IgD-negative memory B cell (primary cell): ENCODE results near the gene GJA10. TPM values are rescaled to one million over a fixed set of nuclear protein-coding genes. Genes with fewer than 3 reads are reported as not detected.

Experiments
- H3K27ac Mint-ChIP-seq, 3 donors: one replicate each; pipeline ENCODE4 v1.8.0; 2020 to 2022; ENCODE audit warnings: mild to moderate bottlenecking in 3 of 3, mixed read lengths in 3 of 3, moderate library complexity in 1 of 3
- H3K27me3 Mint-ChIP-seq: one replicate; pipeline ENCODE4 v1.8.0; 2021; ENCODE audit warnings: mixed read lengths
- H3K36me3 Mint-ChIP-seq: one replicate; pipeline ENCODE4 v1.8.0; 2020; ENCODE audit warnings: mild to moderate bottlenecking, mixed read lengths
- H3K4me1 Mint-ChIP-seq, 3 donors: one replicate each; pipeline ENCODE4 v1.8.0; 2020 to 2022; ENCODE audit warnings: mixed read lengths in 3 of 3, mild to moderate bottlenecking in 1 of 3
- H3K4me3 Mint-ChIP-seq, 4 donors: one replicate each; pipeline ENCODE4 v1.8.0; 2020 to 2022; ENCODE audit warnings: mild to moderate bottlenecking in 4 of 4, mixed read lengths in 4 of 4, moderate library complexity in 3 of 4
- H3K9me3 Mint-ChIP-seq, 3 donors: one replicate each; pipeline ENCODE4 v1.8.0; 2020 to 2021; ENCODE audit warnings: mixed read lengths in 3 of 3, mild to moderate bottlenecking in 1 of 3
- polyA plus RNA-seq: library from polyadenylated mRNA; unstranded; fragments of 300-500 nt; fragmentation: Illumina TruSeq; gene quantifications from one replicate; pipeline ENCODE4 v1.2.3, GENCODE V29; 2021

Gene GJA10
- polyA plus RNA-seq, 1 donor from 2014 or later = not detected

- Mint-ChIP-seq H3K27me3 (no peaks in the 10 kb centered on the region), H3K27ac (no peak overlapping the region), H3K4me1 (peaks cover 2 to 9% (median 4%) of the 10 kb centered on the region in 3 donors), H3K4me3 (no peak overlapping the region), H3K36me3 (peaks cover 5% of the 10 kb centered on the region), H3K9me3 (no peaks in the 10 kb centered on the region)
Observed at GRCh38 chr6:89927791-89928550, 33.7 kb downstream of the GJA10 start.

- H3K27me3 Mint-ChIP-seq = no peaks in the 10 kb centered on the region
- no peak overlapping the region for H3K27ac Mint-ChIP-seq
- H3K9me3 Mint-ChIP-seq = no peaks in the 10 kb centered on the region
- H3K4me3 Mint-ChIP-seq = no peak overlapping the region
- H3K4me1 Mint-ChIP-seq = peaks cover 2 to 9% (median 4%) of the 10 kb centered on the region in 3 donors
- peaks cover 5% of the 10 kb centered on the region for H3K36me3 Mint-ChIP-seq
Observed at GRCh38 chr6:89928604-89929003, 34.3 kb downstream of the GJA10 start.

- peaks cover 3% of the 10 kb centered on the region for H3K36me3 Mint-ChIP-seq
- no peaks in the 10 kb centered on the region for H3K27me3 Mint-ChIP-seq
- no peak overlapping the region for H3K4me3 Mint-ChIP-seq
- peaks cover 2 to 9% (median 4%) of the 10 kb centered on the region in 3 donors for H3K4me1 Mint-ChIP-seq
- peak overlapping the region in 1 of 3 donors; percentile 45 for H3K27ac Mint-ChIP-seq
- no peaks in the 10 kb centered on the region for H3K9me3 Mint-ChIP-seq
Observed at GRCh38 chr6:89930789-89931188, 36.5 kb downstream of the GJA10 start.

DNA sequence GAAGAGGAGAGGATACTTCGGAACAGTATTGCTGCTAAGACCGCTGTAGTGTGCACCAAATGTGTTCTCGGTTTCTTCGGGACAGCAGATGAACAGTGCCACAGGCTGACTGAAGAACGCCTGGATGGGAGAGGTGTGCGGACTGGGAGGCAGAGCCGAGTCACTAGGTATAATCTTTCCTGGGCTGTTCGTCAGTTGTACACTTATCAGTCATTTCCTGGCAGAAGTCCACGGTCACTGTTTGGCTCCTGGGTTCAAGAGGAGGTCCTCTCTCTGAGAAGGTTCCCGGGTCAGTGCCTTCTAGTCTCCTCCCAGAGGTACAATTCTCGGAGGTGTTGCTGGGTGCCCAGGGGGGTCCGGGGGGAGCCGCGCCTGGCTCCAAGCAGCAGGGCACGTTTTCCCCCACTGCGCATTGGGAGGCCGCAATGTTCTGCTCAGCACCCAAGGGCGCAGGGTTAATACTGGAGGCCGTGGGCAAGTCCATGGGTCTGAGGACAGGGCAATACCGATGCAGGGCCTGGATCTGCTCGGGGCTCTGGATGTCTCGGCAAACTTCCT, 38.1 kb downstream of the GJA10 start:
- H3K9me3 Mint-ChIP-seq = no peaks in the 10 kb centered on the region
- H3K4me3 Mint-ChIP-seq = no peak overlapping the region
- peaks cover 3% of the 10 kb centered on the region for H3K36me3 Mint-ChIP-seq
- no peaks in the 10 kb centered on the region for H3K27me3 Mint-ChIP-seq
- H3K4me1 Mint-ChIP-seq = peaks cover 1 to 5% (median 2%) of the 10 kb centered on the region in 3 donors
- H3K27ac Mint-ChIP-seq = no peak overlapping the region

- Mint-ChIP-seq H3K9me3 (no peaks in the 10 kb centered on the region), H3K27me3 (no peaks in the 10 kb centered on the region), H3K36me3 (peaks cover 4% of the 10 kb centered on the region), H3K27ac (peak overlapping the region in 1 of 3 donors; percentile 18), H3K4me1 (no peaks in the 10 kb centered on the region), H3K4me3 (no peak overlapping the region)
Observed at GRCh38 chr6:89934685-89935366, 40.6 kb downstream of the GJA10 start.

GRCh38 chr6:89936177-89936576, 41.9 kb downstream of the GJA10 start:
- no peak overlapping the region for H3K4me3 Mint-ChIP-seq
- H3K4me1 Mint-ChIP-seq = peaks cover 0 to 3% (median 2%) of the 10 kb centered on the region in 3 donors
- peak overlapping the region in 1 of 3 donors; percentile 56 for H3K27ac Mint-ChIP-seq

GRCh38 chr6:89938014-89938413, 43.7 kb downstream of the GJA10 start:
- no peak overlapping the region for H3K4me3 Mint-ChIP-seq
- H3K9me3 Mint-ChIP-seq = no peaks in the 10 kb centered on the region
- peak overlapping the region in 2 of 3 donors; percentile 21 to 57 for H3K27ac Mint-ChIP-seq
- H3K36me3 Mint-ChIP-seq = peaks cover 2% of the 10 kb centered on the region
- no peaks in the 10 kb centered on the region for H3K27me3 Mint-ChIP-seq
- H3K4me1 Mint-ChIP-seq = peaks cover 0 to 7% (median 5%) of the 10 kb centered on the region in 3 donors

More at GRCh38 chr6:89936177-89936576, 41.9 kb downstream of the GJA10 start:
- Mint-ChIP-seq H3K36me3 (peaks cover 4% of the 10 kb centered on the region), H3K9me3 (no peaks in the 10 kb centered on the region), H3K27me3 (no peaks in the 10 kb centered on the region)

GRCh38 chr6:89939144-89939543, 44.9 kb downstream of the GJA10 start:
- Mint-ChIP-seq H3K36me3 (peaks cover 2% of the 10 kb centered on the region), H3K9me3 (no peaks in the 10 kb centered on the region), H3K4me3 (peak overlapping the region in 1 of 4 donors; percentile 55), H3K27ac (no peak overlapping the region), H3K4me1 (peaks cover 0 to 7% (median 5%) of the 10 kb centered on the region in 3 donors), H3K27me3 (no peaks in the 10 kb centered on the region)

- no peaks in the 10 kb centered on the region for H3K27me3 Mint-ChIP-seq
- H3K4me3 Mint-ChIP-seq = no peak overlapping the region
- peaks cover 2% of the 10 kb centered on the region for H3K36me3 Mint-ChIP-seq
- no peaks in the 10 kb centered on the region for H3K9me3 Mint-ChIP-seq
- H3K27ac Mint-ChIP-seq = peak overlapping the region in 2 of 3 donors; percentile 42 to 75
- peaks cover 4 to 11% (median 7%) of the 10 kb centered on the region in 3 donors for H3K4me1 Mint-ChIP-seq
Observed at GRCh38 chr6:89940225-89941027, 46.2 kb downstream of the GJA10 start.

- Mint-ChIP-seq H3K4me1 (peaks cover 4 to 11% (median 7%) of the 10 kb centered on the region in 3 donors), H3K27ac (peak overlapping the region in 2 of 3 donors; percentile 23 to 75), H3K4me3 (no peak overlapping the region), H3K36me3 (peaks cover 3% of the 10 kb centered on the region), H3K27me3 (no peaks in the 10 kb centered on the region), H3K9me3 (no peaks in the 10 kb centered on the region)
Observed at GRCh38 chr6:89941031-89941762, 46.9 kb downstream of the GJA10 start.

DNA sequence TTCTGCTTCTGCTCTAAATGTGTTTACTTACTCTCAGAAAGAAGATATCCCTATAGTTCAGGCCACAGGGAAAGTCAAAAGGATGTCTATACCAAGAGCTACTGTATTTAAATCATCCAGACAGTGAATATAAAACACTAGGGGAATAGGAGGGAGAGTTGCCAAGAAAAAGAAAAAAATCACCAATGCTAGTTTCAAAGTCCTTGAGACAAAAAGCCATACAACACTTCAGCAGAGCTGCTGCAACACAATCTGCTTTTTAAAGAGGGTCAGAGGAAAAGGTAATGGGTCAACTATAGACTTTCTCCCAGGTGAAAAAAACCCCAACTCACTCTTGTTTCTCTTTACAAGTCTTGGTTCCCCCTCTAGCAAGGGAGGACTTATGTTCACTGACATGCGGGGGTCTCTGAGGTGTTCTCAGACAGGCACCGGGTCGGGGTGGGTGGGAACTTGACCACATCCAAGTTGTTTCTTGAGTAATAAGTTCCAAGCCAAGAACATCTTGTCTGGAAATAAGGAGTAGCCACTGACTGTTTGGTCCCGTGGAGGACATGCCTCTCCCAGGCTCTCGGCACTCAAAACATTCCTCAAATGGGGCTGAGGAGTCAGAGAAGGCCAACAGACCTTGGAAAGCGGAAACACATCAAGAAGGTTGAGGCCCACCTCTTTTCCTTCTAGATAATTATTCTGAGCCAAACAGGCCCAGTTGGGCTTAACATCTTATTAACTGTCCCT, 47.7 kb downstream of the GJA10 start:
- Mint-ChIP-seq H3K27ac (peak overlapping the region in 2 of 3 donors; percentile 63 to 75), H3K4me1 (peaks cover 4 to 11% (median 7%) of the 10 kb centered on the region in 3 donors), H3K4me3 (no peak overlapping the region), H3K9me3 (no peaks in the 10 kb centered on the region), H3K27me3 (no peaks in the 10 kb centered on the region), H3K36me3 (peaks cover 3% of the 10 kb centered on the region)

- H3K36me3 Mint-ChIP-seq = peaks cover 3% of the 10 kb centered on the region
Observed at GRCh38 chr6:89942601-89943000, 48.3 kb downstream of the GJA10 start.

GRCh38 chr6:89944181-89944755, 50.0 kb downstream of the GJA10 start:
- Mint-ChIP-seq H3K4me3 (no peak overlapping the region), H3K27me3 (no peaks in the 10 kb centered on the region), H3K36me3 (peaks cover 2% of the 10 kb centered on the region), H3K4me1 (peaks cover 4 to 11% (median 7%) of the 10 kb centered on the region in 3 donors), H3K9me3 (no peaks in the 10 kb centered on the region), H3K27ac (peak overlapping the region; percentile 9 to 67 (median 62))

More at GRCh38 chr6:89942601-89943000, 48.3 kb downstream of the GJA10 start:
- Mint-ChIP-seq H3K4me3 (no peak overlapping the region), H3K9me3 (no peaks in the 10 kb centered on the region), H3K27ac (peak overlapping the region in 1 of 3 donors; percentile 75), H3K4me1 (peaks cover 4 to 11% (median 7%) of the 10 kb centered on the region in 3 donors), H3K27me3 (no peaks in the 10 kb centered on the region)
